Activated CD4-positive, alpha-beta memory T cell treated with anti-CD3 and anti-CD28 coated beads, Interleukin-2, amount 10 ng/mL, durations not matched to agents 7 days and 5 days (primary cell): ENCODE measurements around the gene SEZ6L2. TPM values are rescaled to one million over a fixed set of nuclear protein-coding genes. Genes with fewer than 3 reads are reported as not detected.
A peak's percentile ranks its signal among the peaks of the same experiment; 100 is the strongest.
"Not testable (repeated sequence)": the region's sequence is repeated elsewhere in the genome, so short reads cannot be mapped to it uniquely, and the experiment has no call there.

Source experiments
- CTCF ChIA-PET: fragments of 350-600 bp; sonication (Branson Sonifier 250); formaldehyde crosslinking; loops from one replicate; lab custom pipeline; 2021; ENCODE audit warnings: antibody characterized with exemption, inconsistent platforms; lab: Charles Lee
- POLR2A ChIA-PET: fragments of 350-600 bp; sonication (Branson Sonifier 250); formaldehyde crosslinking; loops from one replicate; lab custom pipeline; 2021; ENCODE audit warnings: antibody characterized with exemption; lab: Charles Lee
- DNase-seq: peaks from one replicate; pipeline ENCODE4 v3.0.0-alpha.2; 2020
- H3K27ac Mint-ChIP-seq: one replicate; pipeline ENCODE4 v1.8.0; 2021; ENCODE audit warnings: mild to moderate bottlenecking, mixed read lengths
- H3K27me3 Mint-ChIP-seq: one replicate; pipeline ENCODE4 v1.8.0; 2021; ENCODE audit warnings: mixed read lengths
- H3K36me3 Mint-ChIP-seq: one replicate; pipeline ENCODE4 v1.8.0; 2021; ENCODE audit warnings: low read depth, mixed read lengths
- H3K4me1 Mint-ChIP-seq: one replicate; pipeline ENCODE4 v1.8.0; 2021; ENCODE audit warnings: mixed read lengths
- H3K4me3 Mint-ChIP-seq: one replicate; pipeline ENCODE4 v1.8.0; 2021; ENCODE audit warnings: mild to moderate bottlenecking, mixed read lengths
- H3K9me3 Mint-ChIP-seq: one replicate; pipeline ENCODE4 v1.8.0; 2021; ENCODE audit warnings: mixed read lengths
- total RNA-seq, 2 experiments: library from RNA; stranded (reverse); gene quantifications; one replicate each; pipeline ENCODE4 v1.2.3, GENCODE V29; 2021

SEZ6L2 gene
- total RNA-seq, 2 experiments from 2014 or later: 0.08 to 0.13 TPM

GRCh38 chr16:29897333-29897732, 2.0 kb downstream of the SEZ6L2 start:
- ChIA-PET POLR2A (no interaction called here), CTCF (no interaction called here)
- Mint-ChIP-seq H3K36me3 (no peaks in the 10 kb centered on the region), H3K4me3 (no peak overlapping the region), H3K4me1 (peaks cover 5% of the 10 kb centered on the region), H3K9me3 (no peaks in the 10 kb centered on the region), H3K27ac (no peak overlapping the region), H3K27me3 (peaks cover 21% of the 10 kb centered on the region)
- DNase-seq: no peak

- no peak overlapping the region for H3K4me3 Mint-ChIP-seq
Measured at GRCh38 chr16:29896841-29897240, 2.5 kb downstream of the SEZ6L2 start.

GRCh38 chr16:29894352-29894751, 5.0 kb downstream of the SEZ6L2 start:
- ChIA-PET POLR2A (no interaction called here), CTCF (interaction anchor here (0.6 kb wide), 2 partner anchors 43 to 111 kb away, joined by 3 to 4 read pairs; no protein-coding TSS in a partner anchor)
- DNase-seq: no peak
- H3K9me3 Mint-ChIP-seq: no peaks in the 10 kb centered on the region
- H3K27ac Mint-ChIP-seq: no peak overlapping the region
- no peak overlapping the region for H3K4me3 Mint-ChIP-seq
- H3K36me3 Mint-ChIP-seq: no peaks in the 10 kb centered on the region
- no peaks in the 10 kb centered on the region for H3K4me1 Mint-ChIP-seq
- H3K27me3 Mint-ChIP-seq: peaks cover 23% of the 10 kb centered on the region

More at GRCh38 chr16:29896841-29897240, 2.5 kb downstream of the SEZ6L2 start:
- Mint-ChIP-seq H3K4me1 (peaks cover 5% of the 10 kb centered on the region), H3K27me3 (peaks cover 21% of the 10 kb centered on the region), H3K27ac (no peak overlapping the region), H3K9me3 (no peaks in the 10 kb centered on the region), H3K36me3 (no peaks in the 10 kb centered on the region)
- no peak for DNase-seq
- CTCF ChIA-PET: no interaction called here
- POLR2A ChIA-PET: no interaction called here

- H3K27ac Mint-ChIP-seq: no peak overlapping the region
- H3K4me3 Mint-ChIP-seq: no peak overlapping the region
- CTCF ChIA-PET: interaction anchor here (0.6 kb wide), 1 partner anchor 42 kb away, joined by 3 read pairs; no protein-coding TSS in a partner anchor
- no peaks in the 10 kb centered on the region for H3K9me3 Mint-ChIP-seq
- POLR2A ChIA-PET: no interaction called here
- H3K27me3 Mint-ChIP-seq: peaks cover 19% of the 10 kb centered on the region
- no peaks in the 10 kb centered on the region for H3K36me3 Mint-ChIP-seq
- no peaks in the 10 kb centered on the region for H3K4me1 Mint-ChIP-seq
- DNase-seq: no peak
Measured at GRCh38 chr16:29893553-29893952, 5.8 kb downstream of the SEZ6L2 start.

- no peak overlapping the region for H3K4me3 Mint-ChIP-seq
- POLR2A ChIA-PET: no interaction called here
- H3K27me3 Mint-ChIP-seq: peaks cover 8% of the 10 kb centered on the region
- no peaks in the 10 kb centered on the region for H3K9me3 Mint-ChIP-seq
- no peaks in the 10 kb centered on the region for H3K36me3 Mint-ChIP-seq
- no peaks in the 10 kb centered on the region for H3K4me1 Mint-ChIP-seq
- CTCF ChIA-PET: no interaction called here
- no peak for DNase-seq
- H3K27ac Mint-ChIP-seq: no peak overlapping the region
Measured at GRCh38 chr16:29892458-29892813, 6.9 kb downstream of the SEZ6L2 start.

GRCh38 chr16:29891525-29892457, 7.6 kb downstream of the SEZ6L2 start:
- Mint-ChIP-seq H3K27ac (no peak overlapping the region), H3K36me3 (no peaks in the 10 kb centered on the region), H3K4me3 (no peak overlapping the region), H3K27me3 (peaks cover 5% of the 10 kb centered on the region), H3K9me3 (no peaks in the 10 kb centered on the region), H3K4me1 (no peaks in the 10 kb centered on the region)
- DNase-seq: no peak
- POLR2A ChIA-PET: no interaction called here
- CTCF ChIA-PET: no interaction called here

GRCh38 chr16:29889372-29889771, 10.0 kb downstream of the SEZ6L2 start:
- H3K36me3 Mint-ChIP-seq, POLR2A ChIA-PET, H3K27me3 Mint-ChIP-seq, CTCF ChIA-PET, H3K4me3 Mint-ChIP-seq, DNase-seq, H3K4me1 Mint-ChIP-seq, H3K9me3 Mint-ChIP-seq, H3K27ac Mint-ChIP-seq: not testable (repeated sequence)

GRCh38 chr16:29883987-29884386, 15.4 kb downstream of the SEZ6L2 start:
- peaks cover 8% of the 10 kb centered on the region for H3K27me3 Mint-ChIP-seq
- CTCF ChIA-PET: no interaction called here

GRCh38 chr16:29881050-29881449, 18.3 kb downstream of the SEZ6L2 start:
- H3K4me3 Mint-ChIP-seq: no peak overlapping the region
- H3K9me3 Mint-ChIP-seq: no peaks in the 10 kb centered on the region
- ChIA-PET POLR2A (no interaction called here), CTCF (interaction anchor here (0.5 to 0.9 kb wide), 4 partner anchors 11 to 190 kb away, joined by 3 to 4 read pairs (median 3); no protein-coding TSS in a partner anchor)
- no peak overlapping the region for H3K27ac Mint-ChIP-seq
- no peak for DNase-seq
- H3K36me3 Mint-ChIP-seq: no peaks in the 10 kb centered on the region
- peaks cover 16% of the 10 kb centered on the region for H3K4me1 Mint-ChIP-seq
- H3K27me3 Mint-ChIP-seq: peaks cover 30% of the 10 kb centered on the region

More at GRCh38 chr16:29883987-29884386, 15.4 kb downstream of the SEZ6L2 start:
- Mint-ChIP-seq H3K4me1 (no peaks in the 10 kb centered on the region), H3K9me3 (no peaks in the 10 kb centered on the region), H3K27ac (no peak overlapping the region), H3K4me3 (no peak overlapping the region), H3K36me3 (no peaks in the 10 kb centered on the region)
- POLR2A ChIA-PET: interaction anchor here (0.9 kb wide), 1 partner anchor 89 kb away, joined by 3 read pairs; the partner anchor contains the start of gene TAOK2
- DNase-seq: no peak

- no peak for DNase-seq
- no peak overlapping the region for H3K4me3 Mint-ChIP-seq
- H3K4me1 Mint-ChIP-seq: peaks cover 16% of the 10 kb centered on the region
- POLR2A ChIA-PET: interaction anchor here (1.3 kb wide), 1 partner anchor 71 kb away, joined by 3 read pairs; no protein-coding TSS in a partner anchor
- no peaks in the 10 kb centered on the region for H3K36me3 Mint-ChIP-seq
- CTCF ChIA-PET: interaction anchor here (1.5 kb wide), 1 partner anchor 88 kb away, joined by 4 read pairs; the partner anchor contains the start of gene KIF22
- H3K27me3 Mint-ChIP-seq: peaks cover 34% of the 10 kb centered on the region
- H3K9me3 Mint-ChIP-seq: no peaks in the 10 kb centered on the region
- no peak overlapping the region for H3K27ac Mint-ChIP-seq
Measured at GRCh38 chr16:29878172-29878571, 21.2 kb downstream of the SEZ6L2 start.

- Mint-ChIP-seq H3K27me3 (peaks cover 31% of the 10 kb centered on the region), H3K9me3 (no peaks in the 10 kb centered on the region), H3K4me3 (peak overlapping the region; percentile 18), H3K4me1 (peaks cover 16% of the 10 kb centered on the region), H3K27ac (no peak overlapping the region), H3K36me3 (no peaks in the 10 kb centered on the region)
- DNase-seq: peak; percentile 66
- CTCF ChIA-PET: interaction anchor here (1.5 kb wide), 1 partner anchor 87 kb away, joined by 4 read pairs; the partner anchor contains the start of gene KIF22
- POLR2A ChIA-PET: interaction anchor here (1.1 to 1.3 kb wide), 2 partner anchors 22 to 70 kb away, joined by 3 read pairs; partner anchors contain the start of gene SEZ6L2
Measured at GRCh38 chr16:29877266-29877961, 21.9 kb downstream of the SEZ6L2 start.

- no peak overlapping the region for H3K27ac Mint-ChIP-seq
Measured at GRCh38 chr16:29876594-29877249, 22.6 kb downstream of the SEZ6L2 start.

More at GRCh38 chr16:29876594-29877249, 22.6 kb downstream of the SEZ6L2 start:
- Mint-ChIP-seq H3K9me3 (no peaks in the 10 kb centered on the region), H3K4me3 (peak overlapping the region; percentile 41), H3K36me3 (no peaks in the 10 kb centered on the region), H3K4me1 (peaks cover 16% of the 10 kb centered on the region), H3K27me3 (peaks cover 31% of the 10 kb centered on the region)
- peak; percentile 44 for DNase-seq
- ChIA-PET POLR2A (interaction anchor here (1.1 to 1.3 kb wide), 2 partner anchors 23 to 70 kb away, joined by 3 read pairs; partner anchors contain the start of gene SEZ6L2), CTCF (interaction anchor here (1.5 kb wide), 1 partner anchor 87 kb away, joined by 4 read pairs; the partner anchor contains the start of gene KIF22)
